RPMI7951 (cell line): Measurements from ENCODE around the gene GABRB1. TPM values are rescaled to one million over a fixed set of nuclear protein-coding genes. Genes with fewer than 3 reads are reported as not detected.

Source experiments
- DNase-seq: peaks from one replicate; pipeline ENCODE4 v3.0.0-alpha.2; 2012; ENCODE audit warnings: low read depth
- total RNA-seq: library from RNA; depleted of rRNA; stranded (reverse); fragments of >200 nt; shearing (Covaris generic); gene quantifications from 2 replicates; pipeline ENCODE4 v1.2.3, GENCODE V29; 2014

The GABRB1 gene
- total RNA-seq, 1 experiment from 2014 or later: not detected

DNA sequence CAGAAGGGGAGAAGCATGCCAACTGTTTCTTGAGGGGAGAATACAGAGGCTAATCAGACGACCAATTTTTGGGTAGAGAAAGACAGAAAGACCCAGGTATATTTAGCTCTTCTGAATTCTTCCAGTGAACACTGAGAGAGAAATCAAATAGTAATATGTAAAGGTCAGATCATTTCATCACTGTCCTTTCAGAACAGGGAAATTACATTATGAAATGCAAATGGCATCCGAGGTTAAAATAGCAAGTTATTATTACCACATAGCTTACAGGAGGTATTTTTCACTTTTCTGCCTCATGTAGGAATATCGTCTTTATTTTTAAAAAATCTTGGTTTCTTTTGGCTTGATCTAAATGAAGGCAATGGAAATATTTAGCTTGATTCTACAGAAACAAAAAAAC, 18.0 kb downstream of the GABRB1 start:
- DNase-seq: no peak

DNA sequence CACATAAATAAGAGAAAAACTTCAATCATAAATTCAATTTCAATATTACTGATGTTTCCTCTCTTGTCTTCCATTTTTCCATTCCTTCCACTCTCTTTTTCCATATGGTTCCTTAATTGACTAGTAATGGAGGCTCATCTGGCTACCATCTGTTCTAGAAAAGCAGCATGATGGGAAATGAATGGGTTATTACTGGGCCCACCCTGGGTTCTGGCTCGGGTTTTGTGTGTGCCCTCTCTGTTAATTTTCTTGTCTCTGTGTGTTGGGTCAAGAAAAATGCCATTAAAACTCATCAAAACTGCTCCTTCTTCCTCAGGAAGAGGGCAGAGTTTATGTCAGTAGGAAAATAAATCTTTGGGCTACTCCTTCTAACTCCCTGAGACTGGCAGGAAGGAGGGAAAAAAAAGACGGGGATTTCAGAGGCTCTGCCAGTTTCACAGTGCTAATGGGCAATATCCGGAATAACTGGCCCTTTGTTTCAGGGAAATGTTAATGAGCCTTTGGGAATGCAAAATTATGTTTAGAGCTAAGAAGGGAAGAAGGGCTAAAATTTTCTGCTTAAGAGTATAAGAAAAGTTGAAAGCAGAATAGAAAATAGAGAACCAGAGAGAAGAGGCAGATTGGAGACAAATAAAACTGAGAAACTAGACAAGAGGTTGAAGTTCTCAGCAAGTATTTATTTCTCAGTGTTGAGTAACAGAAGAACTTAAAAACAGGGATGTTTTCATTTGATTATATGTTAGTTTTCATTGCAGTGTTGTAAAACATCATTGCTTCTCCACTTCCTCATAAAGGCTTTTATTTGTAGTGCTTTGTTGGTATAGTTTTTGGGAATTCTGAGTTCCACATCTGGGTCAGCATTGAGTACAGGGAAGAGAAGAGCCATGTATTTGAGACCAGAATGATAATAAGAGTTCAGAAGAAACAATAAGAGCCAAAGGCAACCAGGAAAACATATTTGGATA, 19.7 kb downstream of the GABRB1 start:
- DNase-seq: peak; percentile 1

DNA sequence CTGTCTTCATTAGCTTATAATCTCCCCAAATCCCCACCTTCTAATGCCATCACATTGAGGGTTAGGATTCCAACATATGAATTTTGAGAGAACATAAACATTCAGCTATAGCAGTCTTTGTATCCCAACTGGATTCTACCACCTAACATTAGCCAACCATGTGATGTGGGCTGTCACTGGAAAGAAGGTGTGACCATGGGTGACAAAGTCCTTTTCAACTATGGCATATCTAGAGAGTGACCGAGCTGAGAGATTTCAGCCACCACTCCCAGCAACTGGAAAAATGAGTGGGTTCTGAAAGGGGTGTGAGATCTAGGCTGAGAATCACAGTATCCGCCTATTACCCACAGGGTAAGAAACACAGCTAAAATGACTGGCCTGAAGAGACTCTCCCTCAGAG, 22.1 kb downstream of the GABRB1 start:
- no peak for DNase-seq

DNA sequence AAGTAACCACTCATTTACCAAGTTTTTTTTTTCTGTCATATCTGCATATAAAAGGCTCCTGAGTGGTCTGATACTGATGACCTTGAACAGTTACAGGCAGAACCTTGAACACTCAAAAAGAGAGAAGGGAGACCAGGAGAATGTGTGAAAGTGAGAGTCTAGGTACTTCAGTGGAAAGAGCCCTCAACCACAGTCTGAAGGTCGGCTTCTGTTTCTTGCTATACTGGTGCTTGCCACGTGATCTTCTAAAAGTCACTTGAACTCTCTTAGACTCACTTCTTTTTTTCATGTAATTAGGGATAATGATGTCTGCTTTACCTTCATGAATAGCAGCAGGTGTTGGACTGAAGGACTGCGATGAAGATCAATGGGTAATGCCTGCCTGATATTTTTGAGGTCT, 22.8 kb downstream of the GABRB1 start:
- no peak for DNase-seq

DNA sequence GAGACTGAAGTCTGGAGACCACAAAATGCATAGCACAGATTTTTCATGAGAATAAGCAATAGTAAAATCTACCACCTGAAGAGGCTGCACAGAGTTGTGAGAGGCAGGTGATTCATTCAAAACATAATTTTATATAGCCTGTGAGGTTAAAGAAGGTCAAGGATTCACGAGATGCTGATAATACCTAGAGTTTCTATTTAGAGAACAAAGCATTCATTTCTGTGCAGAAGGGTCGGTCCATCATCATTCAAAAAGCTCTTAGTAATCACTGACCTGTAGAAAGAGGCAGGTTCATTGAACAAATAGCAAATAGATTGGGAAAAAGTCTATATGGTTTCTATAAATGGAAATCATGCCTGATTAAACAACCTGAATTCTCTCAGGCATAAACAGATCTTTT, 26.6 kb downstream of the GABRB1 start:
- DNase-seq: no peak

DNA sequence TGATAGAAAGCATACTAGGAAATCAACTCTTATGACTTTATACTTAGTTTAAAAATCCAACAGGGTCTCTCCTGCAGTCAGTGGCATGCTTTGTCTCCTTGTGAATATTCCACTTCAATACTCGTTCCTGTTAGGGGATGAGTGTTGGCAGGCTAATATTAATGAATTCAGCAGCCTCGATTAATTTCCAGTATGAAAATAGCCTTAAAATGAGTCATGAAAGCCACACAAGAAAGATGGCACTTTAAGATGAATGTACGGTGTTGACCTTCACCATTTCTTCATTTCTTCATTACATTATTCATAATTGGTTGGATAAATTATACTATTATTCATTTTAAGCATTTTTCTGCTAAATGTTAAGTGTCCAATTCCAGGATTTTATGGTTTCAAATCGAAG, 29.2 kb downstream of the GABRB1 start:
- DNase-seq: no peak

DNA sequence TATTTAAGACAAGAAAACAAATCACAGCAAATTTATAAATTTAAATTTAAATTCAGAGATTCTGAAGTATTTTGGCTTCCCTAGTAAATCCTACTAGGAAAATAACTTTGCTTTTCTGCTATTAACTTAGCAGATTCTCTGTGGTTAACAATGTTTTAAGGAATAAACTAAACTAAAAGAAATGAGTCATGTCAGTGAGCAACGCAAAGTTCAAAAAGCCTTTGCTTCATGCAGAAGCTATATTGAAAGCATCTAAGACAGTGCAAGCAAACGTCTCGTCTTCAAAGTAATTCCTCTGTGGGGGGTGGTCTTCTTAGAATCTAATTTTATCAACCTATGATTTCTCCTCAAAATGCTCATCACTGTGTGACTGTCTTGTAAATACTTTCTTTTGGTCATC, 30.1 kb downstream of the GABRB1 start:
- no peak for DNase-seq

DNA sequence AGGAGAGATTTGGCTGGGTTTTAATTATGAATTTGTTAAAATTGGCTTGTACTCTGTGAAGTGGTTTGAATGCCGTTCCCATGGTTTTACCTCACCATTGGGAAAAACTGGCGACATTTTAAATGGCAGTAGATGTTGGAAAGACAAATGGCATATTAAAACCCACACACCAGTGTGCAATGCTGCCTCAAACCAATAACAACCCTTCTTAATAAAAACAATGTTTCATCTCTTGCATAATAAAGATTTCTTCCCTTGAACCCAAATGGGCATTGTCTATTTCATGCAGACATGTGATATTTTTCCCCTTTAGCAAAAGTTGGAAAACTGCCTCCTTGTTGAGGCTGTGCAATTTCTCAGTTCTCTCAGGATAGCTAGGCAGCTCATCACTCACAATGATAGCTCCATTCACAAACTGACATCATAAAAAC, 33.7 kb downstream of the GABRB1 start:
- DNase-seq: peak; percentile 2

DNA sequence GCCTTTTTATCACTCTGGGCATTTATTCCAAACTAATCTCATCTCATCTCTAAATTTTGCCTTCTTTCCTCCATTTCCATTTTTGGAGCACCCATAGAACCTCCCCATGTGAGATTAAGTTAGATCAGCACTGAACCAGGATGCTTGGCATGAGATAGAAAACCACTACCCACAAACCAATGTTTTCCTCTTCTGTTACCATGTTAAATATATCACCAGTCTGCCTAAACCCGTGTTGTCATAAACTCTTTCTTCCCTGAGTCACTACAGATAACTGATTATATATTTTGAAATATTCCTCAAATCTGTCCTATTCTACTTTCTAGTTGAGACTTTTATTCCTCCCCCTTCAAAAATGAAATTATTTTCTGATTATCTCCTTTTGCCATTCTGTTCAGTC, 37.6 kb downstream of the GABRB1 start:
- no peak for DNase-seq

DNA sequence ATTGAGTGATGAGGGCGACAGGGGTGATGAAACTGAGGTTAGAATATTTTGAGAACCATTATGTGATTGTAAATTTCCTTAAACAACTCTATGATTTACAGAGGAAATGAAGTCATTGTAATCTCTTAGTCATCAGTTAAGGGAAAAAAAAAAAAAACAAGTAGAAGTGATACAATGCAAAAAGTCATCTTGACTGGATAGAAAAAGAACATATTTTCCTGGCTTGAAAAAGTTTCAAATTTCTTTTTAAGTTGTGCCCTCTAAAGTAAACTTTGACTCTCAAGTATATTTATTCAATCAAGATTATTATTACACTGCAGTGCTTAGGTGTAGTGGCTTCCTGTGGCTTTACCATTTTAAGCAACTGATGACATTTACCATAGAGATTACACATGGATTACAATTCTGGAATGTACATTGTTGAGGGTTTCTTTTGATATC, 40.6 kb downstream of the GABRB1 start:
- no peak for DNase-seq

DNA sequence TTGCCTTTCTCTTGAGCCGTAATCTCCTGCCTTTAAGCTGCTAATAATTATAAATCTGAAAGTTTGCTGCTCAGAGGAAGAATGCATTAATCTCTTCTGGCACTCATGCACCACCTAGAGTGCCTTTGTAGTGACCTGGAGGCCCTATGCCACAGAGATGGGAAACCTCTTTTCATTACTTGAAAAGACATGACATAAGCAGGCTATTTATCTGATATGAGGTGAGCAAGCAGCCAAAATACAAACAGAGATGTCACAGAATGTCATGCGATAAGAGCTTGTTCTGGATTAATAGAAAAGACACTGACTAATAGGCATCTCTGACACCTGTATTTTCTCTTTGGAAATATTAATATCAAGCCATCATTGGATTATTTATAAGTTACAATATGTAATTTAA, 42.3 kb downstream of the GABRB1 start:
- DNase-seq: no peak

DNA sequence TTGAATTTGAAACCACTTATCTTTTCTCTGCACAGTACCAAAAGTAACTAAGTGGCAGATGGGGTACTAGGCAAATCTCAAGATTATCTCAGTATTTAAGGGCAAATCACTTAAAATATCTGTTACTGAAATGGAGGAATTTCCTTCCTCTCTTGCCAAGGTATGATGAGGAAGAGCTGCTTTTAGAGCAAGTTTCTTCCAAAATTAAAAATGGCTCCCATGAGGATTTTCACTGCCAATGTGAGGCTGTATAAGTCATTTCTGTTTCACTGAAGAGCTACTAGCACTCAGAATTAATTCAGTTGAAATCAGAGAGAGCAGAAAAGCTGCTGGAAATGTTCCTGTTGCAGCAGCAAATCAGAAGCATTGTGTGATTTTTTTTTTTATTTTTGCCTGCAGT, 43.4 kb downstream of the GABRB1 start:
- no peak for DNase-seq

DNA sequence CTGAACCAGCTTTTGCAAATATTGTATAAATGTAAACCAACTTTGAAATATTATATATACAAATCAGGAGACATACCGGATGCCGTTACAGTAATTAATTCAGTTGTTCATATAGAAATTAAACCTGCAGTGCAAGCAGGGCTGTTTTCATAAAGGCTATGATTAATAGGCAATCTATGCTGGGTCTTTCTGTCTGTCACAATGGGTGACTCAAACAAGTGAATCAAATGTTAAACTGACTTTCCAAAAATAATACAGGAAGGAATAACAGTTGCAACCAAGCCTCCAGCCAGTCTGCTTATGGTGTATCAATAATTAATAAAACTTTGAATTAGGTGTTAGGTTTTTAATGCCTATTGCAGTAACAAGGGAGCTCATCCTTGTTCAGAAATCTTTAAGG, 43.9 kb downstream of the GABRB1 start:
- no peak for DNase-seq

DNA sequence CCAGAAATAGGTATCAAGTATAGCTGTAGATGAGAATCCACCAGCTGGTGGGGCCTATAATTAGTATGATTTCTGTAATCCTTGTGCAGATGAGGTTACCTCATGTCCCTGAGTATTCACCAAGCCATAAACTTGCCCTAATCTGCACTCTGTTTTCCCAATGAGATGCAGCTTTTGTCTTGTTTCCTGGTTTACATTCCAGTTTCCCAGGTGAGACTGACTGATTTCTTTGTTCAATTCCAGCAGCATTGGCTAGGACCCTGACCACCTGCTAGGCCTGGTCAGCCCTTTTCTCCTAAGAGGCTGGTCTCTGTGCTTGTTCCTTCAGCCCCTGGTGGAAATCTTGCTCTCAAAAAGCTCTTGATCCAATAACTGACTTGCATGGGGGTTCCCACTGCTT, 44.6 kb downstream of the GABRB1 start:
- no peak for DNase-seq

DNA sequence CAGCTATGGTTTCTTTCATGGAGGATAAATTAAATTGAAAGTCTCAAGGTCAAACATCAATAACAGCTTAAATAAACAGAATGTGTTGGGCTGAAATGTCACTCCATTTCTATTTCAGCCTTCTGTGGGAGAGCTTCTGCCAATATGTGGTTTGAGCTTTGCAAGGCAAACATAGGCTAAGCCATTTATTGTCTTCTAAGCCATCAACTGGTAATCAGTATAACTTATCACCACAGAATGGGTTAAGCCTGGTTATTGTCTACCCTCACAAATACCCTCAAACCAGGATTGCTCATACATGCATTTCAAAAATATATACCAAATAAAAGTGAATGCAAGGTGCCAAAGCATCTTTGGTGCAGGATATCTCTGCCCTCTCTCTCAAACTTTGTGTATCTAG, 52.7 kb downstream of the GABRB1 start:
- DNase-seq: no peak

DNA sequence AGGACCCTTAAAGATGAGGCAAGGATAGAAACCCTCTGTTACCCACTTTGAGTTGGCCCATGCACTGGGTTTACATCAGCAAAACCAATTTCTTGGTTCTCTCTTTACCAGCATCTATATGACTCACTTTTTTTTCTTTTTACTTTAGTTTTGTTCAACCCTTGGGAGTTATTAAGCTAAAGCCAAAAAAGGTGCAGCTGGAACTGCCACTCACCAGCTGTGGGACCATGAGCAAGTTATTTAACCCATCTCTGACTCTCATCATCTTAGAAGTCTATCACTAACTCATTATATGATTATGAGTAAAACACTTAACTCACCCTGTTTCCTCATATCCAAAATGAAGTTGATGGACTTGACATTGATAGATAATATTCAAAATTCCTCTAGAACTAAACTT, 53.4 kb downstream of the GABRB1 start:
- DNase-seq: no peak

DNA sequence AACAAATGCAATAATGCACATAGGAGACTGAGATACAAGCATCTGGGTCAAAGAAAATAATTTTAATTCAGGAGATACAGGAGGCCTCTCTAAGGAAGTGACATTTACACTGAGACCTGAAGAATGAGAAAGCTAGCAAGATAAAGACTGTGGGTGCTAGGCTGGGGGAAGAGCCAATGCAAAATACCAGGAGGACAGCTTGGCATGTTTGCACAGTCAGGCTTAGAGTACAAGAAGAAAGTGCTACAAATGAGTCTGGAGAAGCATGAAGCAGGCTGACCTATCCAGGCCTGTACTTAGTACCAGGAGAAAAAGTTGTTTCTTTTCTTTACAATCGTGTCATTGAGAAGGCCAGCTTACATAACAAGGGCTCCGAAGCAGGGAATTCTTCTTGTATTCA, 56.9 kb downstream of the GABRB1 start:
- DNase-seq: no peak

DNA sequence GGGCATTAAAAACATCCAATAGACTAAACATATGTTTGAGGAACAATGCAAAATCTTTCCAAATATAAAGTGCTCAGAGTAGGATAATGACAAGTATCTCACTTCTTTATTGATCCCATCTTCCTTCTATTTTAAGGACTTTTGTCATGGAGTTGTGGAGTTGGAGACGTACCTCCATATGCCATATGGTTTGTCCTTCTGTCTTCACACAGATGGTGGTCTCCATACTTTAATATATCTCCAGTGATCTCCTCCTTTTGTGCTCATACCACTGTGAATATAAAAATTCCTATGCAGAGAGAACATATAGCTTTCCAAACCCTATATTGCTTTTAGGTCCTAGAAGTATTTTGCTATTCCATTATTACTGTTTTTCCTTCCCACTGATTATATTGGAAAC, 64.5 kb downstream of the GABRB1 start:
- no peak for DNase-seq

DNA sequence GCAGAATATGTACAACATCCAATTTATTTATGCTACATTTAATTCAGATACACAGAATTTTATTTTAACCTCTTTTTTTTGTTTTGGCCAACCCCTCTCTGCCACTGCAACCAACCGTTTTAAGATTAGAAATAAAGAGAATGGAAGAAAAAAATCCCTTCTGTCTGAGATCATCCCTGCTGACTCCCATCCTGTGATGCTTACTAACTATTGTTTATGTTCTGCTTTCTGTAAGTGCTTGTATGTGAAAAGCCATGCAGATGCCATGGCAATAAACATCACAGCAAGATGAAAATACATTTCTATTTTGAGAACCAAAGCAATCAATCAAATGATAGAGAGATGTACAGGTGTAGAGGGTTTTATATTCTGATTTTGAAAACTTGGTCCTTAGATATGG, 70.1 kb downstream of the GABRB1 start:
- no peak for DNase-seq

DNA sequence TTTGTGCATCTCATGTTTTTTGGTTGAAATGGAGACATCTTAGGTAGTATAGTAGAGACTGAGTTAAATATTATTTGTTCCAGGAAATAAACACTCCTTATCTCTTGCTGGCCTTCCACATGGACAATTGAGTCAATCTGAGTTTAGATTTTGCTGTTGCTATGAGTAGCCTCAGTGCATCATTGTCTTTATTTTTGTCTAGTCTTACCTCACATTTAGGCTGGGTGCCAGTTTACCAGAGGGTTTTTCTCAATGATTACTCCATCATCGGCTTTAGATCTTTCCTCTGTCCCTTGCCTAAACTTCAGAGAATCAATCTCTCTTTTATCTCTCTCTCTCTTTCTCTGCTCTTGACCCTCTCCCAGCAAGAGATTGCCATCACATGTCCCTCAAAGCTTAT, 73.6 kb downstream of the GABRB1 start:
- no peak for DNase-seq

DNA sequence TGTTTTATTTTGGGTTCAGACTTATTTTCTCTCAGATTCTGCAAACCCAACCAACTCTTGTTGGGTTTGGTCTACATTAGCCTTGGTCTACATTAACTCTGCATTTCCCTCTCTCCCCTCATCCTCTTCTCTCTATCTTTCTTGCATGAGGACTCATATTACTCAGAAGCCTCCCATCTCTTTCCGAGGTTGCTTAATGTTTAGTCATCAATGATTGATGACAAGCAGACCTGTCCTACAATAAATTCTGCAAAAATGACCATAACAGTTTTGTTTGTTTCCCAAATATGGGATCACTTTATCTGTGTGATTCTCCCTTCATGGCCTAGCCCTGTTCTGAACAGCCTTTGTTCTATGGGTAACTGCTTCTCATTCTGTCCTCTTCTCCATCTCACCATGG, 75.2 kb downstream of the GABRB1 start:
- no peak for DNase-seq

DNA sequence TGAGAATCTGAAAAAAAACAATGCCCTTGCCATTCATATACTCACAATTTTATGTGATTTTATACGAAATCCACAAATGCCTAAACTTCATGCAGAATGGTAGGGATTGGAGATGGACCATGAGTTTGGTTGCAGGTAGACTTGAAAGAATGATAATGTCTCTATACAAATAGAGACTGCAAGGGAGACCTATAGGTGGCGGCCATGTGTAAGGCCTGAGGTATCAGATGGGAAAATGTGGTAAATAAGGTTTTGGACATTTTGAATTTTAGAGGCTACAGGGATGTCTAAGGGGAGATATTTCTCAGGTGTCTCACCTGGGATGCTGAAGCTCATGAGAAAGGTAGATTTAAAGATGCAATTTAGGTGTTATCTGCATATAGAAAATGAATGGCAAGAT, 78.0 kb downstream of the GABRB1 start:
- DNase-seq: no peak

DNA sequence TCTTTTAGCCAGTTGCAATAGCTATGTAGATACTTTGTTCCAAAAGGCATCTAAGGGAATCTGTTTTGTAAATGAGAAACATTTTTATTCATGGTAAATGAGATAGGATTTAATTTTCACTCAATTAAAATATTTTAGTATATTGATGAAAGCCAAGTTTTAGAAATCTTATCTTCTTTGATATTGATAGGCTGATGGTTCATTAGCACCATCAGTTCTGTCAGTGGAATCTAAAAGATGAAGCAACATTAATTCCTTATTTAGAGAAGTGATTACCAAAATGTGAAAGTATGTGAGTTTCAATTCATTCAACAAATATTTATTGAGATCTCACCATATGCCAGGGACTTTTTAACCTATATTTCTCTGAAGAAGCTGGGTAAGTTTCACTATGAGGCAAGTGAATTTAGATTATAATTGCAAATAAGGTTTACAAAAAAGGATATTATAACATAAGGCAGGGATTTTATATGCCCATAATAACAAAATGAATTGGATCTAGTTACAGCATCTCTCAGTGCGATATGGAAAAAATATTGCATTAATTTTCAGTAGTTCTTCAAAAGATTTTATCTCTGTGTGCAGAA, 79.3 kb downstream of the GABRB1 start:
- DNase-seq: no peak
